ENCODE measurements around the gene VTA1.
A peak's percentile ranks its signal among the peaks of the same experiment; 100 is the strongest.
"Not testable (repeated sequence)": the region's sequence is repeated elsewhere in the genome, so short reads cannot be mapped to it uniquely, and the experiment has no call there.

Gene VTA1

DNA sequence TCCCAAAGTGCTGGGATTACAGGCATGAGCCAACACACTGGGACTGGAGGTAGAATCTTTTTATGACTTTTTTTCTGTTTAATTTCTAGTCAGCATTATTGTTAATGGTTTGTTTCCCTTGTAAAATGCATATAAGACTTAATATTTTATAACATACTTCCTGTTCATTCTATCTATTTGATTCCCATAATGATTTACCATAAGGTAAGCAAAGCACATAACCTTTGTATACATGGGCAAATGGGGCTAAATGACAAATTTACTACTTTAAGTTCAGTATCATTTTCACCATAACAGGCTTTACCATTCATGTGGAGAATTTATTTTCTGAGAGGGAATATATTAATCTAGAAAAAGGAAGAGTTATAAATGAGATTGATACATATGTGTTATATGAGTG lies 24.3 kb downstream of the VTA1 start:
- DNase-seq (ENCODE audit: low read depth) = no peak

DNA sequence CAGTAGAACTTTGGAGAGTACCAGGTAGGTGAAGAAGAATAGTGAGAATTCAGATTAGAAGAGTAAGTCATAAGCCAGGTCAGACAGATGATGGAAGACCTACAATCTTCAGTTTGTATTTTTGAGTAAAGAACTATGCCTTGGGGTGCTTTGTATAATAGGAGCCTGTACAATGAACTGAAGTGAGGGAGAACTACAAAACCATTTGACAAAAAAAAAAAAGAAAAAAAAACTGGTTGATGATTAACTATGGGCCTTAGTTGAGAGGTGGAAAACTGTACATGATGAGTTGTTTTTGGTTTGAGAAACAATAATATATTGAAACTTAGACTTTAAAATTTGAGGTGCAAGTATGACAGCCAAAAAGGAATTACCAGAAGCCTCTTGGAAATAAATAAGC lies 25.7 kb downstream of the VTA1 start:
- no peak for DNase-seq (ENCODE audit: low read depth)

GRCh38 chr6:142173980-142174379 lies 26.9 kb downstream of the VTA1 start:
- no peak for DNase-seq (ENCODE audit: low read depth)

- DNase-seq (ENCODE audit: low read depth) = no peak
Measured at GRCh38 chr6:142174703-142175102, 27.6 kb downstream of the VTA1 start.

- no peak for DNase-seq (ENCODE audit: low read depth)
Measured at GRCh38 chr6:142178129-142178528, 31.1 kb downstream of the VTA1 start.

GRCh38 chr6:142182004-142182403 lies 34.9 kb downstream of the VTA1 start:
- no peak for DNase-seq (ENCODE audit: low read depth)

DNA sequence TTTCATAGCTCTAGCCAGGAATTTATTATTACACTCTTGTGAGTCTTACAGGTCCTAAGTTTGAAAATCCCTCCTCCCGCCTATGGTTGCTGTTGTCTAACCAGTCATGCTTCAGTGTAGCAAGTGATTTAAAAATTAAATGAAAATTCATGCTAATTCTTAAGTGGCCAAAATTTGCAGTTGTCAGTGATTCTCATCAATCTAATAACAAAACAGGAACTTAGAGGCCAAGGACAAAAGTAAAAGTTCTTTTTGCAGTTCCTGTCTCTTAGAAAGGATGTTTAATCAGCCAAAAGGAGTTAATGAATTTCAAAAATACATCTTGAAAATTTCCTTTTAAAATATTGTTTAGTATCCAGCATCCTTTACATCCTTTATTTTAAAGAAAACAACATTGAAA lies 36.3 kb downstream of the VTA1 start:
- DNase-seq (ENCODE audit: low read depth) = no peak

DNA sequence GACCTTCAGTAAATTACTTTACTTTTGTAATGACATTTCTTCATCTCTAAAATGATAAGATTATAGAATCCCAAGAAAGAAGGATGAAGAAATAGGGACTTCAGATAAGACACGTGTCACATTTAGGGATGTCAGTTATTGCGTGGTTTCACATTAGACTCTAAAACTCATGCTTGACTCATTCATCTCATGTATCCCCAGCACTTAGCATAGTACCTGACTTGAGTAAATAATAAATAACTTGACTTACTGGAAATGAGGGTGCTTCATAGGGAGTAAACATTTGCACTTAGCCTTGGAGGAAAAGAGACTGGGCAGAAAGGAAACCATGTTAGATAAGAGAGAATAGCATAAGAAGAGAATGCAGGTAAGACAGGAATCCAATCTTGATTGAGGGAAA lies 37.2 kb downstream of the VTA1 start:
- DNase-seq (ENCODE audit: low read depth) = no peak

GRCh38 chr6:142185641-142186040 lies 38.6 kb downstream of the VTA1 start:
- no peak for DNase-seq (ENCODE audit: low read depth)

GRCh38 chr6:142187209-142187608 lies 40.1 kb downstream of the VTA1 start:
- no peak for DNase-seq (ENCODE audit: low read depth)

GRCh38 chr6:142188341-142188740 lies 41.3 kb downstream of the VTA1 start:
- not testable (repeated sequence) for DNase-seq (ENCODE audit: low read depth)

DNA sequence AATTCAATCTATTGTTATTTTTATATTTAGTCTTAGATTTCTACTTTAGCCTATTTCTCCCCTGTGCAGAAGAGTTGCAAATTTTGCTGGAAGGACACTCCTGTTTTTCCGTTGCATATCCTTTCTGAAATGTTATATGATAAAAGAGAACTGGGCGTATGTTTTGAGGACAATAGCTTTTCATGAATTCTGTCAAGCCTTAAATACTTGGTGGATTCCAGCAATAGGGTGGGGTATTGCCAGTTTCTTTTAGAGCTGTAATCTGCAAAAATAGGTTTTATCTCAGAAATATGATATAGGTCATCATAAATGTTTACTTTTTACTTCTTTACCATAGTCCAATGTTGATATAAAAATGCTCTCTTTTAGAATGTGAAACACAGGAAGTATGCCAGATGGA lies 42.0 kb downstream of the VTA1 start:
- no peak for DNase-seq (ENCODE audit: low read depth)

GRCh38 chr6:142192343-142192742 lies 45.3 kb downstream of the VTA1 start:
- DNase-seq (ENCODE audit: low read depth) = no peak

GRCh38 chr6:142193621-142194020 lies 46.6 kb downstream of the VTA1 start:
- DNase-seq (ENCODE audit: low read depth) = no peak

DNA sequence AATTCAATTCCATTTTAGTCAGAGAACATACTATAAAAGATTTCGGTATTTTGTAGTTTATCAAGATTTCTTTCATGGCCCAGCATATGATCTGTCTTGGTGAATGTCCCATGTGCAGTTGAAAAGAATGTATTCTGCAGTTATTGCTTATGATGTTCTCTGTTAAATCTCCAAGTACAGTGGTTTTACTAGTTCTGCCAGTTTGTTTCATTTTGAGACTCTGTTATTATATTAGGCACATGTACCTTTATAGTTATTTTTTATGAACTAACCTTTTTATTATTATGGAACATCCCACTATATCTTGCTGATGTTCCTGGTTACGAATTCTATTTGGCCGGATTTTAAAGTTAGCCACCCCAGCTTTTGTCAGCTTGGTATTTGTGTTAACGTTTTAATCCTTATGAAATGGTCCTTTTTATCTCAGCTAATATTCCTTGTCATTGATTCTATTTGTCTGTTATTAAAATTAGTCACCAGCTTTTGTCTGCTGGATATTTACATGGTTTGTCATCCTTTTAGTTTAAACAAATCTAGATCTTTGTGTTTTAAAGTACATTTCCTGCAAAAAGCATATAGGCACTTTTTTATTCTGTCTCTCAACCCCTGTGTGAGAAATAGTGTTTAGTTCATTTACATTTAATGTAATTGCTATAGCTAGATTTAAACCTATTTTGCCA lies 48.9 kb downstream of the VTA1 start:
- no peak for DNase-seq (ENCODE audit: low read depth)

DNA sequence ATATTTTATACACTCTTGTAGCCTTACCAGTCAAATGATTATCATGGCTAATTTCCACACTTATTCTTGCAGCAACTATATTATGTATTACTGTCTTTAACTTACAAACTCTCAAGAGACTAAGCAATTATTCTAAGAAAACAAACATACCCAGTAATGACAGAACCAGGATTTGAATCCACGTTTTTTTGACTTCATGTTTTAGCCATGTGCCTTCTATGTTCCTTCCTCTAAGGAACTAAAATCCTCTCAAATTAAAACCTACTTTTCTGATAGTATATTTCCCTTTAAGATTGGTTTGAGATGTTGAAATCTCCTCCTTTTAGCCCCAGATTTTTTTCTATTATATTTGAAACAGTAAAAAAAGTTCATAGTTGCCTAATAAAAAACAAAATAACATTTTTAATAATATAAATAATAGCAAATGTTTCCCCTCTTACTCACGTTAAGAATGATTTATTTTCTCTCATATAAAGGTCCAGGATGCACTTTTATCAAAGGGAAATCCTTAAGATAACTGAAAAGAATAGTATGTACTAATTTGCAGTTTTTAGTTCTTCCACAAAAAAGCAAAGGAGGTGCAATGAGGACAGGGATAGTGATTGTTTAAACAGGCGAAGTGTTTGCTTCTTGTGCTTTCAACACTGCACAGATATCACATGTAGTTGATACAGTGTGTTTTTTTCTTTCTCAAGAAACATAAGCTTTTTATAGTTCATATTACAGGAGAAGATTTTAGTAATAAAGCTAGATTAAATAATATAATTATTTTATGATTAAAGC lies 54.0 kb downstream of the VTA1 start:
- no peak for DNase-seq (ENCODE audit: low read depth)

DNA sequence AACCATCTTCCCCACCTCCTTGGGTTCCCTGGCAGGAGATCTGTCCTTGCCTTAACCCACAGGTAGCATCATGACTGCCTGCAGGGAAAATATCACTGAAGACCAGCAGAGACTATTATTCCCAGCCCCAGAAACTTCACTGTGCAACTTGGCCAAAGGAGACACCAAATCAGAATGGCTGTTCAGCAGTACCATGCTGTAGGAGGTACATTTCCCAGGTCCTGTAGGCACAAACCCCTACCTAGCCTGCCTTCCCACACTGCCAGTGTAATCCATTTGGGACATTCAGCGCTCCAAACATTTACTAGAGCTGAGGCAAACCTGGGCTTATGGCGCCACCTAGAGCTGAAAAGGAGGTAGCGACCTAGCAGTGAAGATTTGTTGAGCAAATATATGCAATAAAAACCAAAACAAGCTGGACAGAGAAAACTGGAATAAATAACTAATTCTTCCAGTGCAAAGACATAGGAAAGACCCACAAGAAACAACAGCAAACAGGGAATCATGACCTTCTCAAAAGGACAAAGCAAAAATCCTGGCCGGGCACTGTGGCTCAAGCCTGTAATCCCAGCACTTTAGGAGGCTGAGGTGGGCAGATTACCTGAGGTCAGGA lies 60.3 kb downstream of the VTA1 start:
- DNase-seq (ENCODE audit: low read depth) = peak; percentile 27

DNA sequence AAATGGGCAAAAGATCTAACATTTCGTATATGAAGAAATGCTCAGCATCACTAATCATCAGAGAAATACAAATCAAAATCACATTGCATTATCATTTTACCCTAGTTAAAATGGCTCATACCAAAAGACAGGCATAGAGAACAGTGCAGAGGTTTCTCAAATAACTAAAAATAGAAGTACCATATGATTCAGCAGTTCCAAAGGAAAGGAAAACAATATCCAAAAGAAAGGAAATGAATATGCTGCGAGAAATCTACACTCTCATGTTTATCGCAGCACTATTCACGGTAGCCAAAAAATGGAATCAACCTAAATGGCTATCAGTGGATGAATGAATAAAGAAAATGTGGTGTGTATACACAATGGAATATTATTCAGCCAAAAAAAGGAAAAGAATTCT lies 63.5 kb downstream of the VTA1 start:
- no peak for DNase-seq (ENCODE audit: low read depth)

DNA sequence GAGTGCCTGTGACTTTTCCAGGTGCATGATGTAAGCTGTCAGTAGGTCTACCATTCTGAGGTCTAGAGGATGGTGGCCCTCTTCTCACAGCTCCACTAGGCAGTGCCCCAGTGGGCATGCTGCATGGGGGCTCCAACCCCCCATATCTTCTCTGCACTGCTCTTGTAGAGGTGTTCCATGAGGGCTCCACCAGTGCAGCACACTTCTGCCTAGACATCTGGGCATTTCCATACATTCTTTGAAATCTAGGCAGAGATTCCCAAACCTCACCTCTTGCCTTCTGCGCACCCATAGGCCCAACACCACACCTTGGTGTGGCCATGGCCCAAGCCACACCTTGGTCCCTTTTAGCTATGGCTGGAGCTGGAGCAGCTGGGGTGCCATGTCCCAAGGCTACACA lies 66.3 kb downstream of the VTA1 start:
- no peak for DNase-seq (ENCODE audit: low read depth)

GRCh38 chr6:142218446-142218845 lies 71.4 kb downstream of the VTA1 start:
- DNase-seq (ENCODE audit: low read depth) = no peak

- no peak for DNase-seq (ENCODE audit: low read depth)
Measured at GRCh38 chr6:142222022-142222421, 75.0 kb downstream of the VTA1 start.

DNA sequence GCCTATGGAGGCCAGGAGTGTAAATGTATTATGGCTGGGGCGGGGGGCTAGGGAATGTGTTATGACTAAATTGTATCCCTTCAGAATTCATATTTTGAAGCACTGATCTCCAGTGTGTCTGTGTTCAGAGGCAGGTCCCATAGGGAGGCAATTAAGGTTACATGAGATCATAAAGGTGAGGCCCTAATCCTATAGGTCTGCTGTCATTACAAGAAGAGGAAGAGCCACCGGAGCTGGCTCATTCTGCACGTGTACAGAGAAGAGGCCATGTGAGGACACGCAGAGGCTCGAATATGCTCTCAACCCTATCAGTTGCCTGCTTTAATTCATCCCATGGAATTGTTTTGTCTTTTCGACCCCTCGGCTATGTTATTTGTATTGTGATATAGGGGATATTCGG lies 76.9 kb downstream of the VTA1 start:
- DNase-seq (ENCODE audit: low read depth) = no peak

DNA sequence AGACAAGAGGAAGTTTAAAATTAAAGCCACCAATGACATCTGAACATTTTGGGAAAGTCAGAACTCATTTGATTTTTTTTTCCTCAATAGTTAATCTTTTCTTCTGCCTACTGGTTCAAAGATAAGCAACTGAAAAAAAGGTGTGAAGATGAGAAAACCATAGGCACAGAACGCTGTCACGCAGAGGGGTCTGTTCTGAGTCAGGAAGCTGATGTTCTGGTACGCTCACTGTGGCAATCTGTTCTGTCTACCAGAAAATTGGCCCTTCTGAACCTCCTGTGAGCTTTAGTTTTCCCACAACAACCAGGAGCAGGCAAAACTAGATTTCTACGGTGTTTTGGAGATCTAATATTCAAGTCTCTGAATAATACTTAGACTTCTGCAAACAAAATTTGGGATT lies 78.1 kb downstream of the VTA1 start:
- no peak for DNase-seq (ENCODE audit: low read depth)
